Sciatic nerve (tissue), 2 donors: ENCODE measurements around the gene MBNL1. TPM values are rescaled to one million over a fixed set of nuclear protein-coding genes. Genes with fewer than 3 reads are reported as not detected.
A peak's percentile ranks its signal among the peaks of the same experiment; 100 is the strongest.

Source experiments
- ATAC-seq: fragments of 200-7000 bp; cut with Tn5 transposase; one replicate; pipeline ENCODE4 v1.9.1; 2020; ENCODE audit warnings: mild to moderate bottlenecking, moderate library complexity
- DNase-seq: peaks from one replicate; pipeline ENCODE4 v3.0.0-alpha.2; 2020; ENCODE audit warnings: low spot score
- intact Hi-C: fragments of 100-400 bp; cut with DNase I; formaldehyde crosslinking; loops from one replicate; pipeline ENCODE4 v1.14.2; 2022
- total RNA-seq: library from RNA; stranded (reverse); fragmentation: NEBNext Ultra II Directional; extraction: Animal tissue kit (Norgen Biotek cat#: 25700); gene quantifications from one replicate; pipeline ENCODE4 v1.2.1, GENCODE V29; 2021
- donor health status: DM: no; HTN: no; CAD: no.
- donor health status: DM: no; HTN: no; CAD: no.

Gene MBNL1
- total RNA-seq, 1 donor from 2014 or later = 215 TPM

DNA sequence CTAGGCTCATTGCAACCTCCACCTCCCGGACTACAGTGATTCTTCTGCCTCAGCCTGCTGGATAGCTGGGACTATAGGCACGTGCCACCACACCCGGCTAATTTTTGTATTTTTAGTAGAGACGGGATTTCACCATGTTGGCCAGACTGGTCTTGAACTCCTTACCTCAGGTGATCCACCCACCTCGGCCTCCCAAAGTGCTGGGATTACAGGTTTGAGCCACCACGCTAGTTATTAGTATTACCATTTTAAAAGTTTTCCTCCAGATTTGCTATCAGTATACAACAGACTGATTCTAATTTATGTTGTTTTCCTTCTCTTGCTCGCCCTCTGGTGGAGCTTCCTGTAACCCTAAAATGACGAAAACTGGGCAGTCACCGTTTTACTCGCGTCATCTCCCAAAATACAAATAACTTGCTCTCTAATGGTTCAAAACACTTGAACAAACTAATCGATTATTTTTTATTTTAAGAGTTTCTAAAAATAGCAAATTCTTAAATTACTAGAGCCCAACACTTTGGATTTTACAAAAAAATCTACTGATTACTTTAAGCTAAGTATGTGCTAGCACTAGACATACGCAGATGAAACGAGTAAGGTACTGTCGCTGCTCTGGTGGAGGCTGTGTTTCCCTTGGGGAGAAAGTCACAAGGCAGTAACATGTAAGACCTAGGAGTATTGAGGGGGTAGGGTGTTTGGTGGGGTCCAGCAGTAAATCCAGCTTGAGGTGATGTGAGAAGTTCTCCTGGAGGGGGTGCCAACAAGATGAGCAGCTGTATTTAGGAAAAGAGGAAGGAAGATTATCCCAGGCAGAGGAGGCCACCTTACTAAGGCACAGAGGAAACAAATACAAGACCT is 203.3 kb downstream of the MBNL1 start:
- intact Hi-C loops = no loop called here
- DNase-seq (peak; percentile 81), ATAC-seq (peak; percentile 86)

DNA sequence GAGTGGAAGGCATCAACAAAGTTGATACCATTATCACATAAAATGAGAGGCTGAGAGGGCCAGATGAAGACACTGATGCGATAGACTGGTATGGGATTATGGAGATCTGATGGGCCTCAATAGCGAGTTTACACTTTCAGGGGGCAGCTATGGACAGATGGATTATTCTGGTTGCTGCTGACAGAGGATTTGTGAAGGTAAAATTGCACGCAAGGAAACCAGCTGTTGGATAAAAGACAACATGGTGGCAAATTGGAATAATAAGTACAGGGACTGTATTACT is 203.9 kb downstream of the MBNL1 start:
- DNase-seq (no peak), ATAC-seq (no peak)
- intact Hi-C loops = no loop called here

DNA sequence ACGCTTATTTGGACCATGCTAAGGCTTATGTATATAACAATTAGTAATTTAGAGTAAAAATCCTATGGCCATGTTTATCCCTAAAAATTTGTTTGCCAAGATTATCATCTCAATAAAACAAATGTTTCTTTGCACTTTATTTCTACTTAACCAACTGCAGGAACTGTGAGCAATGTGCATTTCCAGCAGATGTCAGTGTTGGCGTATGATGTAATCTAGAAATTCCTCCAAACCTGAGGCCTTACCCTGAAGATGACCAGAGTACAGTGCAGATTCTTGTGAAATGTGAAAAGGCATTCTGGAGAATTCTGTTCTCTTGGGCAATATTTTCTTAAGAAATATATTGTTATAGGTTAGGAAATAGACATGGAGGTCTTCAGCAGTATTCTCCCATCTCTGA is 205.9 kb downstream of the MBNL1 start:
- DNase-seq (no peak), ATAC-seq (peak; percentile 85)
- intact Hi-C loops = no loop called here

DNA sequence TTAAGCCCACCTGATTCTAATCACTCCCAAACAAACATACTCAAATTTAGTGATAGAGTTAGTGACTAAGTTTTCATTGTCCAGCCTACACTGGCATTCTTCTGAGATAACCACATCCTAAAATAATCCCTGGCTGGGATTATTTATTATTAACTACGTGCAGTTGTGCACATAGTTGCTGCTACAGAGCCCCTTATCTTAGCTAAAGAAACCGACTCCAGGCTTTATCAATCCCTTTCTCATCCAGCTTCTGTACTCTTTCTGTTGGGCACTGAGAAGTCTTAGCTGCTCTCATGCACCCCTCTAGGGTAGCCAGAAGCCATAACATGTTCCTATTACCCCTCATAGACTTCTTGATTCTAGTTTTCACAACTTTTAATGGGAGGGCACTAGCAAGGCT is 208.7 kb downstream of the MBNL1 start:
- no peak for ATAC-seq
- no peak for DNase-seq
- intact Hi-C loops = no loop called here

DNA sequence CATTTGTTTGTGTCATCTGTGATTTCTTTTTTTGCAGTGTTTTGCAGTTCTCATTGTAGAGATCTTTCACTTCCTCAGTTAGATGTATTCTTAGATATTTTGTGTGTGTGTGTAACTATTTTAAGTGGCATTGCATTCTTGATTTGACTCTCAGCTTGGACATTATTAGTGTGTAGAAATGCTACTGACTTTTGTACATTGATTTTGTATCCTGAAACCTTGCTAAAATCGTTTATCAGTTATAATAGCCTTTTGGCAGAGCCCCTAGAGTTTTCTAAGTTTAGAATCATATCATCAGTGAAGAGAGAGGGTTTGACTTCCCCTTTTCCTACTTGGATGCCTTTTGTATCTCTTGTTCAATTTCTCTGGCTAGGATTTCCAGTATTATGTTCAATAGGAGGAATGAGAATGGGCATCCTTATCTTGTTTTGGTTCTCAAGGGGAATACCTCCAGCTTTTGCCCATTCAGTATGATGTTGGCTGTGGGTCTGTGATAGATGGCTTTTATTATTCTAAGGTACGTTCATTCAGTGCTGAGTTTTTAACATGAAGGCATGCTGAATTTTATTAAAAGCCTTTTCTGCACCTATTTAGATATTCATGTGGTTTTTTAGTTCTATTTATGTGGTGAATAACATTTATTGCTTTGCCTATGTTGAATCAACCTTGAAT is 211.7 kb downstream of the MBNL1 start:
- ATAC-seq (no peak), DNase-seq (no peak)
- intact Hi-C loops = no loop called here

DNA sequence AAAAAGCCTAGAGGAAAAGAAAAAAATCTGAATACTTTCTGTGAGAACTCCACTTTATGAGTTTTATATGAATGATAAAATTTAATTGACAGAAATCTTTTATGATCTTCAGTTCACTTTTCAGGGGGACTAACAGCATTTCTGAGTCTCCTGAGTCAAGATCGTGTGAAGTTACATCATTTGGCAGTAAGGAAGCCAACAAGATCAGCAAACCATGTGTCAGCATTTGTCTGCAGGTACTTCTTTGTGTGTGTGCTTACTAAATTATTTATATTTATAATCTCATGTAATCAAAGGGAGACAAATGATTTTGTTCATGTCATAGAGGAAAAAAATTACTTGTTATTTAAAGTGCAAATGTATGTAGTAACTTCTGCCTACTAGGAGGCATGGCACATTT is 217.6 kb downstream of the MBNL1 start:
- DNase-seq (no peak), ATAC-seq (no peak)
- intact Hi-C loops = no loop called here

DNA sequence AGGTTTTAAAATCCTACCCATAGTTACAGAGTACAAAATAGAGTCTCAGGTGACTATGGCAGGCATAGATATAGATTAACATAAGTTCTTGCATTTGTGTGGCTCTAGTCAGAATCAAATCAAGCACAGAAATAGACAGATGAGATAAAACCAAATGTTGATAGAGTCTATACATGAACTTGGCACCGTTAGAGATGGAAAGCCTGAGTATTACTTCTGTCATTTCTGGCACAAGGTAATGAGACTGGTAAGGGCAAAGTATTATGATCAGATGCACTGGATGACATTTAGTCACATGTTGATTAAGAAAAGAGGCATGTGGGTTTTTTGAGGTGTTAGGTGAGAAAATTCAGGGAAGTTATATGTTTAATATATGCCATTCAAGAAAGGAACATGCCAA is 219.7 kb downstream of the MBNL1 start:
- intact Hi-C loops = no loop called here
- ATAC-seq = no peak
- DNase-seq = no peak

DNA sequence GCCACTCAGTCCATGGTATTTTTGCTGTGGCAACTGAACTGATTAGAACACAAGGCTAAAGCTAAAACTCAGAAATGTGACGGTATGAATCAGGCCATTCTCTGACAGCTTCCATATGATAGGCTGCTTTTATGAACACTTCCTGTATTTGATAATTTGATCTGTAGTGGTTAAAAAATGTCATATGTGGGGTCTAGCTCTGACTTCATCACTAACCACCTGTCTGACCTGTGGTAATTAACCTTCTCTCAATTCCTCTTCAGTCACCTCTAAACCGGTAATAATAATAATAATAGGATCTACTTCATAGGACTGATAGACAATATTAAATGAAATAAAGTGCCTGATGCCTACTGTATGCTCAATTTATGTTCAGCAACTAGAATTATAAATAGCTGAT is 223.2 kb downstream of the MBNL1 start:
- ATAC-seq (no peak), DNase-seq (no peak)
- intact Hi-C loops = no loop called here

DNA sequence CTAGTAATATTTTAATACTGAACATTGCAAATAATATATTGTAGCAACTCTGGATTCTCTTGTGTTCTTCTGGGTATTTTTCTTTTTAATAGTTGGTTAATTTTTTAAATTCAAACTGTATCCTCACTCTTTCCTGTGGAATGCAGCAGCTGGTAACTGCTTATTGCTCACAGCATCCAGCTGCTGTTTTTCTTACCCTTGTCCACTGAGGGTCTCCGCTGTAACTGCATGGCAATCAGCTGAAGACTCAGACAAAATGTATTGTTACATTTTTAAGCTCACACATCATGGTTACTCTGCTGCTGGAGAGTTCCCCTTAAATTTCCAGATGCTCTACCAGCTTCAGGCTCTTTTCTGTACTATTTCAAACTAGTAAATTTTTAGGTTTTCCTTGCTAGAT is 227.6 kb downstream of the MBNL1 start:
- intact Hi-C loops = no loop called here
- ATAC-seq (no peak), DNase-seq (no peak)

DNA sequence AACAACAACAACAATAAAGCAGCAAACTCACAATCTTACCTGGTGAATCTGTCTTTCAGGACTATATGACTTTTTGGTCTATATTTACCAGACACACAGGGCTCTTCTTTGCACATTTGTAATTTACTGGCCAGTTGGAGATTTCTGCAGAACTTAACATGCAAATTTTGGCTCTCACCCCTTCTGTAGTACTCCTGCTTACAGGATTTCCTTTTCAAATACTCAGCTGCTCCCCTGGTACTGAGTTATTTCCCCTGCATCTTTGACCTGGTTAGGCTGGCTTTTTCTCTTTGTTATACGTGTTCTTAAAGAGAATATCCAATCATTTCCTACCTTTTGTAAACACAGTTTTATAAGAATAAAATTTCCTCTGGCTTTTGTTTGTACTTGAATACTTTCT is 228.0 kb downstream of the MBNL1 start:
- ATAC-seq = no peak
- intact Hi-C loops = no loop called here
- no peak for DNase-seq

DNA sequence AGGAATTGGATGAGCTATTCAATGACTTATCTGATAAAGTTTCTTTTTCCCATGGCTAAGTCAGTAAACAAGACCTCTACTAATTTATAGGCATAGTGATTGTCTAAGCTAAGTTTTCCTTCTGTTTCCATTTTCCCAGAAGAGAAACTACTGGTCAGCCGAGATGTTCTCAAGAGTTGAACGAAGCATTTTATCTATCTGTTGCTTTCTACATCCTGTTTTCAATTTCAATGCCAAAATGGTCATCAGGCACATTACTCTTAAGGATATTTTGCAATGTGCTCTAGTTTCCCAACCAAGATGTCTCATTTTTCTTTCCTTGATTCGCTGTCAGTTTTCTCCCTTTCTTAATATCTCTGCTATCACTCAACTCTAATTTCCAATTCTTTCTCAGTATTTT is 228.7 kb downstream of the MBNL1 start:
- DNase-seq (no peak), ATAC-seq (peak; percentile 78)
- intact Hi-C loops = no loop called here

DNA sequence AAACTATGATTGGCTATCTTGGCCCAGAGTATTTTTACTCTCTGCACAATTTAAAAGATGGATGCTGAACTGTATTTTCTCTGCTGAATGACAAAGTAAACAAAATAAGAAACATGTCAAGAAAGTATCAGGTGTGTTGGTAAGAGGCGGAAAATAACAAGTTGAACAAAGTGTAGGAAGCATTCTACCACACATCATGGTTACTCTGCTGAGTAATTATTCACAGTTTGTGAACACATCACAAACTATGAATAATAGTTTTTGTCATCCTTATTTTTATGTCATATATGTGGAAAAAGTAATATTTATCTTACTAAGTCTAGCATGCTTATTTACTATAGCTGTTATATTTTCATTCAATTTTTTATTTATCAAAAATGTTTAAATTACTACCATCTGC is 229.2 kb downstream of the MBNL1 start:
- intact Hi-C loops = no loop called here
- ATAC-seq (no peak), DNase-seq (no peak)

DNA sequence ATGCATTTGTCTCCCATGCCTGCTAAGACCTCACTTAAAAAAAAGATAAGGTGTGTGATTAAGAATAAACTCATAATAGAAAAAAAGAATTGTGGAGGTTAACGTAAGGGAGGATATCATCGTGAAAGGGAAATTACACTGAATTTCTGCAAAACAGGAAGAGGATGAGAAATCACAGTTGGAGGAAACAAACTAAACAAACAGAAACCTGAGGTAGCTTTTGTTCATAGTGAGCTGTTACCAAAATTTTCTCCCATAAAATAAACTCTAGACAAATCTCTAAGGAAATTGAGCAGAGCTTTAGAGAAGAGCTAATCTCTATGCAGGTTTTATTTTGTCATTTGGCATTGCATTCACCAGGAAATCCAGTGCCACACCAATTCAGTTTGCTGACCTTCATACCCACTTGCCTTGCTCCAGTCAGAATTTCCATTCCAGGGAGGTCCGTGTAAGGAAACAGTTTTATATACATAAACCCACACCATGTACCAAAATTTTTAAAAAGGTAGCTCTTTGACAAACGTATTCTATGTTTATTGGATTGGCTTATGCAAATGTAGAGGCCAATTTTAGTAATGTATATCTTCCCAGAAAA is 231.2 kb downstream of the MBNL1 start:
- intact Hi-C loops = no loop called here
- ATAC-seq = no peak
- DNase-seq = no peak

DNA sequence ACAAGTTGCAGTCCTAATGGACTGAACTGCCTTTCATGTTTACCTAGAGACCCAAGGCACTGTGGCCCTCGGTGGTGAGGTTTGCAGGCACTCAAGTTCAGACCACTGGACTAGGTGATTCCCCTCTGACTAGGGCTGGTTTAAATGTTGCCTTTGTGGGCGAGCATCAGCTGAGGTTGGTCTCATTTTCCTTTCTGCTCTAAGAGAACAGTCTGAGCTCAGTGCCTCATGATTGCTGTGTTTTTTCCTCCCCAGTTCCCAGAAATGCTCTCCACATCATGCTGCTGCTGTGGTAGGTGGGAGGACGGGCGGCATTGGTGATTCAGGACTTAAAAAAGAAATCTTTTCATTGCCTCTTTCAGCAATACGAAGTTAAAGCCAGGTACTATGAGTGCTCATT is 237.2 kb downstream of the MBNL1 start:
- no peak for DNase-seq
- no peak for ATAC-seq
- intact Hi-C loops = no loop called here

DNA sequence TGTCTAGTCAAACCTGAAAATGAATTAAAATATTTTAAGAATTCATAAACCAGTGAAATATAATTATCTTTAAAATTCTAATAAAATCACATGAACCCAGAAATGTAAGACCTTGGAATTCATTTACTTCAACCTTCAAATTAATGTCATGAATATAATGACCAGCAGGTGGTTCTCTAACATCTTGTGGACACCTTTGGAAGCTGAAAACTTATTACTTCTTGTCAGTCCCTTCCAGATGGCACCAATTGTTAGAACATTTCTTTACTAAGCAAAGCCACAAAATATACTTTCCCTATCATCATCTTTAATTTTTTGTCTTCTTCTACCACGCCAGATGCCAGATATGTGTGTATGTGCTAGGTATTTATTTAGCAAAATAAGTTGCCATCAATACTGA is 240.0 kb downstream of the MBNL1 start:
- DNase-seq = no peak
- intact Hi-C loops = no loop called here
- peak; percentile 76 for ATAC-seq

DNA sequence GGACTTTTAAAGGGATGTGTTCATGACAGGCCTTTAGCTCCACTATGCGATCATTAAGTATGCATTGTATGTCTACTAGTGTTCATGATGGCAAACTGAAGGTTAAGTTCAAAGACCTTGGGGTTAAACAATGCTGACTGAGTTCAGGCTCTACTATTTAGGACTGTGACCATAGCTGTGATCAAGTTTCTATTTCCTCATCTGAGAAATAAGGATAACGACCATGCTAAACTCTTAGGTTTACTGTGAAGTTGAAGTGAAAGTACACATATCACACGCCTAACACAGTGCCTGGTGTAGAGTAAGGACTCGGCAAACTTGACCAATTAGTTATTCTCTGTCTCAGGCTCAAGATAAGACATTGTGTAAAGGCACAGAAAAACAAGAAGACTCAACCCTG is 243.2 kb downstream of the MBNL1 start:
- ATAC-seq (no peak), DNase-seq (no peak)
- intact Hi-C loops = loop anchor here (5.0 kb wide), 1 partner anchor 145 kb away; no protein-coding TSS in a partner anchor

DNA sequence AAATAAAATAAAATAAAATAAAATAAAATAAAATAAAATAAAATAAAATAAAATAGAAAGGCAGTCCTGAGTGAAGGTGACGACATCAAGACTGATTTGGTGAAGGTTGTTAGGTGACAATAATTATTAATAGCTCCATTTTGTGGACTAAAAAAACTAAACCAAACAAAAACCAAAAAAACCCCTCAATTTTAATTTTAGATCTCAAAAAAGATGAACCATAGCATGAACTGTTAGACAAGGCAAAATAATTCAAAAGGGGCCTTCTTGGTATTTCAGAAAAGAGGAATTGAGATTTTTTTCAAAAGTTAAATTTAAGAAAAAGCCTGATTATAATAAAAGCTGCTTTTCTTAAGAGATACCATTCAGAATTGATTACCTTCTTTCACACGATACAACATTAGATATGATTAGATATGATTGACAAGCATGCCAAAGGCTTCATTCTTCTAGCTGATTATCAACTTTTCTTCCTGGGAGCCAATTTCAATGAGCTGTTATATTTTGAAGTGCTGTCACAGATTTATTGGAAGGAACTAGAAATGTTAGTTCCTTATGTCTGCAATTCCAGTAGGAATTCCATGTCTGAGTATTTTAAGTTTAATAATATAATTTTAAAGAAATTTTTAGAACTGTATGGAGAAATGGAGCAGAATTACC is 244.7 kb downstream of the MBNL1 start:
- DNase-seq = no peak
- intact Hi-C loops = loop anchor here (5.0 kb wide), 1 partner anchor 144 kb away; no protein-coding TSS in a partner anchor
- no peak for ATAC-seq
